H4 (cell line): Measurements from ENCODE around the gene SRD5A3. TPM values are rescaled to one million over a fixed set of nuclear protein-coding genes. Genes with fewer than 3 reads are reported as not detected.

Experiments
- DNase-seq: peaks from one replicate; pipeline ENCODE4 v3.0.0-alpha.2; 2015; ENCODE audit warnings: low spot score
- total RNA-seq: library from RNA; depleted of rRNA; stranded (reverse); fragments of >200 nt; shearing (Covaris generic); gene quantifications from 2 replicates; pipeline ENCODE4 v1.2.3, GENCODE V29; 2014; rRNA removed

The SRD5A3 gene
- total RNA-seq, 1 experiment from 2014 or later: 22.8 TPM

GRCh38 chr4:55407119-55407518 is 61.1 kb downstream of the SRD5A3 start:
- DNase-seq: no peak

- DNase-seq: no peak
These were observed 61.7 kb downstream of the SRD5A3 start for GRCh38 chr4:55407764-55408163.

- peak; percentile 14 for DNase-seq
These were observed 63.6 kb downstream of the SRD5A3 start for GRCh38 chr4:55409468-55410171.

GRCh38 chr4:55410431-55410830 is 64.4 kb downstream of the SRD5A3 start:
- DNase-seq: no peak

GRCh38 chr4:55411621-55412020 is 65.6 kb downstream of the SRD5A3 start:
- DNase-seq: no peak

GRCh38 chr4:55416176-55416575 is 70.1 kb downstream of the SRD5A3 start:
- no peak for DNase-seq

Other genes with a start within 250 kb of the SRD5A3 start
- not detected in 2 replicates for gene KDR, start 220.6 kb upstream of the SRD5A3 start, total RNA-seq
- gene TMEM165, start 49.7 kb downstream of the SRD5A3 start, total RNA-seq: 104 and 124 TPM in 2 replicates
- 12.3 and 19.5 TPM in 2 replicates for gene CLOCK, start 200.7 kb downstream of the SRD5A3 start, total RNA-seq
- gene PDCL2, start 246.0 kb downstream of the SRD5A3 start, total RNA-seq: not detected in 2 replicates